ENCODE measurements around the gene RNF144B.

The RNF144B gene

DNA sequence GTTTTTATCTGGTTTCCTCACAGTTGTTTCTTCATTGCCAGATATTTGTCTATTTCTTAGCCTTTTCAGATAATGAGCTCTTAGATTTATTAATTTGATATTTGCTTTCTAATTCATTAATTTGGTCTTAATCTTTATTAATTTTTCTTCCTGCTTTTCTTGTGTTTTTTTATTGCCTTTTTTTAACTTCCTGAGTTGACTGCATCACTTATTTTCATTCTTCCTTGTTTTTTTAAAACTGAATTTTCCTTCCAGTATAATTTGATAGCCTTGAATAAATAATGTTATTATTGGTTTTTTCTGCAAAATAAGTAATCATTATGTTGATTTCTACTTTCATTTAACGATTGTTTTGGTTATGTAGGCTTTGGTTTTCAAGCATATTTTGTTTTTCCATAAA, 91.5 kb downstream of the RNF144B start:
- H3K4me3 ChIP-seq (ENCODE audit: low read depth, low read length), result no peak overlapping the region

DNA sequence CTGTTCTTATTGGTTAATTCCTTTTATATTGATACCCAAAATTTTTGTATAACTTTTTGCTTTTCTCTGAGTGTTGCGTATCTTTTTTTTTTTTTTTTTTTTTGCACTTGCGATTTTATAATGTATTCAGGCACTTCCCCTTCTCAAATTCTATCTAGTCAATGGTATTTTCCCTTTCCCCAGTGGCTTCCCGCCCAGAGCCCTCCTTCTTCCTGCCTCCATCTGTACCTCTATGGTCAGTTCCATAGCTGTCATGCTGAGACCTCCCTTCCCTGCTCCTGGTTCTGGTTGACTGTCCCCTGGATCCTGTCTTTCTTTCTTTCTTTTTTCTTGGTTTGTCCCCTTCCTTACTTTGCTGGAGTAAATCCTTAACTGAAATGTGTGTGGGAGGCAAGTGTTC, 94.7 kb downstream of the RNF144B start:
- H3K4me3 ChIP-seq (ENCODE audit: low read depth, low read length), result no peak overlapping the region

DNA sequence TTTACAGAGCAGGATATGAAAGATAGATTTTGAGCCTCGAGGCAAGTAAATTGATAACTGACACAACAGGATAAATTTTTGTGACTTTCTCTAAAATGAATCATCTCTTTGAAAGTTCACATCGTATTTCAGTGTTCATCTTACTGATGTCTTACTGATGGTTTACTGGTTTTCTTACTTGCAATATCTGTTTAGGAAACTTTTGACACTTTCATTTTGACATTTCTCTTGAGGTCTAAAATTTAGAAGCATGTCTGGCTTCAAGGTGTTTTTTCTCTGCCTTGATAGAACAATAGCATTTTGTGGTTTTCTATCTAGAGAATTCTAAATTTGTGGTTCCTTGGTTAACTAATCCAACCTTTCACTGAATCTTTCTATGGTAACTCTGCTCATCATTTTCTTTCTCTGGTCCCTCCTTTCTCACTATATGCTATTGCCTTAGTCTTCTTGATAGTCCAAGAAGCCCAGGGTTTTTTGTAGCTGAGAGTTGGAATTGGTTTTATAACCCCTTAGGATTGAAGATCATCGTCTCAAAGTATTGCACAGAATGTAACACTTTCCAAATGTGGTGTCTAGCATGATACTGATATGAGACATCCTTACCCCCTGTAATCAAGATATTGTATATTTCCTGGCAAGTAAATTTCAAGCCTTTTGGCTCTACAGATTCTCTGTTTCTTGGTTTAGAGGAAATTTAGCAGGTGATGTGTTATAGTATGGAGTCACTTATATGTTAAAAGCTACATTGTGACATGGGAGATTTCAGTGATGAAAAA, 98.7 kb downstream of the RNF144B start:
- no peak overlapping the region for H3K4me3 ChIP-seq (ENCODE audit: low read depth, low read length)

DNA sequence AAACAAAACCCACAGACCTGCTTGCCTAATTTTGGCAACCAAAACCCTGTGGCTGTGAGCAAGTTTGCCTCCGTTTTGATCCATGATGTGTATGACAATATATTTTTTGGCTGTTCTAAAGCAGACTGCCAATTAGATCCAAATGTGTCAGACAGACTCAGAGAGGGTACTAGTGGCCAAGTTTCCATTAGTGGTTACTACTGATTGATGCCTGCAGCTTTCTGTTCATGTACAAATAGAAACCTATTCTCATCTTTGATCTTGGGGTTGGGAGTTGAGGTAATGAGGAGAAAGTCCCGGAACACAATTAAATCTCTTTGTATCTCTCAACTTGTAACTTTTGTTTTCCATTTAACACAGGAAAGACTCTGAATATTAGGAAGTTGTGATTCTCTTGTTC, 100.9 kb downstream of the RNF144B start:
- H3K4me3 ChIP-seq (ENCODE audit: low read depth, low read length), result no peak overlapping the region

DNA sequence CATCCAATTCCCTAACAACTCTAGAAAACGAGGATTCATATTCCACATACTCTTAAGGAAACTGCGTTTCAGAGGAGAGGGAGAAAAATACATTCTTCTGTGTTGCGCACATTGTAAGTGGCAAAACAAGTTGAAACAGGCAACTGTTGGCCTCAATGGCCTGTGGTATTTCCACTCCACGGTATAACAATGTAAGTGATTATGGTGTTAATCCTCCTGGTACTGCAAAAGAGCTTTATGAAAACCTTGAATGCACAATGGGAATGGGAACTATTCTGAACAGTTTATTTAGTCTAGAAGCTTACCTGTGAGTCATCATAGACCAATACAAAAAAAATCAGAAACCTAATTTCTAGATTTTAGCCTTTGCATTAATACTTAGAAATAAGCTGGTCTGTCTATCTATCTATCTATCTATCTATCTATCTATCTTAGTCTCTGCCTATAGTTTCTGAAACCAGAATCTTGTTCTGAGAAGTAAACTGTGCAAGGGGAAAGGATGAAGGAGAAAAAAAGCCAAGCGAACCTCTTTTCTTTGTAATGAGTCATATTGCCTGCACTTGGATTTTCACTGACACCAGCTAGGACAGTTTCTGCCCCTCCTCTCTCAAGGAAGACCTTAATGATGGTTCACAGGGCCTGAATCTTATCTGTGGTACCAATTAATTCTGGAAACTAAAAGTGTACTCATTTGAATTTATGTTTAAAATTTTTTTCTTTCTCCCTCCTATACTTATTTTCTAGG, 101.5 kb downstream of the RNF144B start:
- no peak overlapping the region for H3K4me3 ChIP-seq (ENCODE audit: low read depth, low read length)

DNA sequence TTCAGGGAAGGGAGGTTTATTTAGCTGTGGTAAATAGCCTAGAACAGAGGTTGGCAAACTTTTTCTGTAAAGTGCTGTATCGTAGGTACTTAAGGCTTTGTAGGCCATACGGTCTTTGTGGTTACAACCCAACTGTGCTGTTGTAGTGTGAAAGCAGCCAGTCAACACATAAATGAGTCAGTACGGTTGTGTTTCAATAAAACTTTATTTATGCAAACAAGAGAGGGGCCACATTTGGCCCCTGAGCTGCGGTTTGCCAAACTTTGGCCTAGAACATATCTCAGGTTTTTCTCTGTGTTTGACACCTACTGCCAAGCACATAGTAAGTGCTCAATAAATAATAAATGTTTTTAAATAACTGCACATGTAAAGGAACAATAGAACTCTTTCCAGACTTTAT, 102.2 kb downstream of the RNF144B start:
- H3K4me3 ChIP-seq (ENCODE audit: low read depth, low read length), result no peak overlapping the region

DNA sequence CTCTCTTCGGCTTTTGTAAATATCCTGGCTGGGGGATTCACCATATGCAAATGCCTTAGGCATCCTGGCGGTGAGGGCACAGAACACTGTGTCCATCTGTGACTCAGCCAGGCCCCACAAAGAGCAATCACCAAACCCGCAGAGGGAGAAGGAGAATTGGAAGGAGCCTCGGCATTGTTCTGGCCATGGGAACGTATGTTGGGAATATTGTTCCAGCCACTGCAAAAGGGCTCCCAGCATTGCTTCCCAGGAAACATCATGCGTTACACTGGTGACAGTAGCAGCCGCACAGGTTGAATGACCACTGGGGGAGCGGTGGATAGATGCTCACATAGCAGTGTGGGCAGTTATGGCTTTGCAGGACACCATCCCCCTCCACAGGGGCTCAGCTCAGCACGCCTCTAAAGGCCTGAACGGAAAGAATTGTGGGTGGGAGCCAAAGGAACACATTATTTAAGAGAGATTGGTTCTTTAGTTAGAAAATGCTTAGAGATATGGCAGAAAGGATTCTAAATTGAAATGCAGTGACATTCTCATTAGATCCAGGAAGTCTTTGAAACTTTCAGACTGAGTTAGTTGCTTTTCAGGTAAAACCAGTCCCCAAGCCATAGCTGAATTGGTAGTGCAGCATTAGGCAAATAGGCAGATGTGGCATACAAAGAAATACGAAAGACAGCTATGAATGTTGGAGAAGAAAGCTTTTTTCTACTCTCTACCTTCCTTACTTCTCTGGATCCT, 104.3 kb downstream of the RNF144B start:
- no peak overlapping the region for H3K4me3 ChIP-seq (ENCODE audit: low read depth, low read length)

DNA sequence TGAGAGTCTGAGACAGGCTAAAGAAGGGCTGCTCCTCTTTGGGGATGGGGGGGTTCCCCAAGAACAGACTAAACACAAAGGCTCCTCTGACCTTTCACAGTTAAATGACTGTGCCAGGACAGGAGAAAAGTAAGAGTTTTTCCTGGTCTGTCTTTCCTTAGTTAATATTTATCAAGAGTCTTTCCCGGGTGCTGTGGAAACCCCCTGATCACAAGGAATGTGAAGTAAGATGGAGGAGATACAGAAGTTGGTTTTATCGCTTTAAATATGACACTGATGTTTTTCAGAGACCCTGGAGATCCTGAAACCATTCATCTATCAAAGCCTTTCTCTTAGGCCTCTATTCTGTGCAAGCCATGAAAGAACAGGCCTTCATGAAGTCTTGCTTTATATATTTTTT, 105.8 kb downstream of the RNF144B start:
- no peak overlapping the region for H3K4me3 ChIP-seq (ENCODE audit: low read depth, low read length)

DNA sequence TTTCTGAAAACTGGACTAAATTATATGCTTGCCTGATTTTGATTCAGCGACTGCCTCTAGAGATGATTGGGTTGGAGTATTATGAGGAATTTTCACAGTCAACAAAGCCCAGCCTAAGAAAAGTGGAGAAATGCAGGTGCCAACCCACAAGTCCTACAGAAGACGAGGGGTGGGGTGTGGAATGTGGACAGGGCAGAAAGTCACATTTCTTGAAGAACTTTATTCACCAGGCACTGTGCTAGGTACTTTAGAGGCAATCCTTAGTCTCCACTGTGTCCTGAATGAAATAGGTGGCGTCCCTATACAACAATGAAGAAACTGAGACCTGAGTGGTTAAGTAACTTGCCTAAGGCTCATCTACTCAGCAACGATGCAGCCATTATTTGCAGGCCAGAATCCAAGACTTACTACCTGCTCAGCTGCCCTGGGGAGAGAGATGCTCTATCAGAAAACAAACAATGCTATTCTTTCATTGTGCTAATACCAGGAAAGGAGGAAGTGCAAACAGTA, 106.3 kb downstream of the RNF144B start:
- H3K4me3 ChIP-seq (ENCODE audit: low read depth, low read length), result no peak overlapping the region

DNA sequence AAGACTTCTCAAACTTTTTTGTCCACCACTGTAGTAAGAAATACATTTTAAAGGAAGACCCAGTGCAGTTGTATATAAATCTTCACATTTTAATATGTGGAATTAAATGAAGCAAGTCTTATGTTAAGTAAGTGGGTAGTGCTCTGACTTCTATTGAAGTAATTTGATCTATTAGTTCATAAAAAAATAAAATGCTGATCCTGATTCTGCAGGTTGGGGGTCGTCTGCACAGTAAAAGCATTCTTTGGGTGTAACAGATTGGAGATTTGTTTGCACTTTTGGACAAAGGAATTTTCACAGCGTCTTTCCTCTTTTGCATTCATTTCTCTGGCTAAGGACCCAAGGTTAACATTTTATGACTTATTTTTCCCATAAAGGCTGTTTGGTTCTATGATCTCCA, 106.8 kb downstream of the RNF144B start:
- no peak overlapping the region for H3K4me3 ChIP-seq (ENCODE audit: low read depth, low read length)

DNA sequence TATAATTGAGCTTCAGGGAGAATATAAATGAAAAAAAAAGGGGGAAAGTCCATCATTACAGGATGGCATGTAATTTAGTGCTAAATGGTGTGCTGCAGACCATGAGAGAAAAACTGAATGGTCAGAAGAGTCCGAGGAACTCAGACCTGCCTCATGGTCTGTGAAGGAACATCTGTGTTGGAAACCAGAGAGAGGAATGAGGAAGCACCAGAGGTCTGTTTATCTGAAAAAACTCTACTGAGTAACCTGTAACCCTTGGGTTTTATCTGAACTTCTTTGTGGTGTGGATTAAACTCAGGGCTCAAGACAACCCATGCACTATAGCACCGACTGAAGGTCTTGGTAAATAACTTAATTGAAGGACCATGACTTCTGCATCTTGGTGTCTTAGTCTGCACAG, 108.1 kb downstream of the RNF144B start:
- no peak overlapping the region for H3K4me3 ChIP-seq (ENCODE audit: low read depth, low read length)

DNA sequence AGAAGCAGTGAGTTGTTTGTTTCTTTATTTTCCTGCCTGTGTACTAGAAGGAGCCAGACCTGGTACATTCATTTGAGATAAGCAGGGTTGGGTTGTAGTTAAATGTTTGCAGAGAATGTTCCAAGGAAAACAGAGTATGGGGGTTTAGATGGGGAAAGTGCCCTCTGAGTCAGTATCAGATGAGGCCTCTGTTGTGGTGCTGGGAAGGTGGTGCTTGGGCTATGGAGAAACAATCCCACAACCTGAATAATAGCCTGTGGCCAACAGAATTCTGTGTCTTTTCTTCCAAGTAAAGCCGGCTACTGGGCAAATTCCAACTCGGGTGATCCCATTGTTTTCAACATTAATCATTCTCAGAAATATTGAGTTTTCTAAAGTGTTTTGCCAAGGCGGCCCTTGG, 109.3 kb downstream of the RNF144B start:
- H3K4me3 ChIP-seq (ENCODE audit: low read depth, low read length), result no peak overlapping the region

DNA sequence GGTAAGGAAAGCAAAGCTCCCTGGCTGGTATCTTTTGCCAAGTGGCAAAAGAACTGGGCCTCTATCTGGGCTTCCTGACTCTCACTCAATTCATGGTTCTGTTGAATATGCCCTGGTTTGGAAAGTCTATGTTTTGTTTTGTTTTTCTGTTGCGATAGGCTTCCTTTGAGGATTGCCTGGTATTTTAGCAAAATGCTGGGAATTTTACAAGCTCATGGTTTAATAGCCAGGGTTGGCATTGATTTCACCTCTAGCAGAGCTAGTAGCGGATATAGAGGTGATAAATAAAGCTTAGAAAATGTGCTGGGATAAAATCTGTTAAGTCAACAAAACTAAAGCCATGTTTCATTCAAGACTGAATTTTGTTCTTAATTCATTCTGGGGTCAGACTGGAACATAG, 109.9 kb downstream of the RNF144B start:
- no peak overlapping the region for H3K4me3 ChIP-seq (ENCODE audit: low read depth, low read length)

DNA sequence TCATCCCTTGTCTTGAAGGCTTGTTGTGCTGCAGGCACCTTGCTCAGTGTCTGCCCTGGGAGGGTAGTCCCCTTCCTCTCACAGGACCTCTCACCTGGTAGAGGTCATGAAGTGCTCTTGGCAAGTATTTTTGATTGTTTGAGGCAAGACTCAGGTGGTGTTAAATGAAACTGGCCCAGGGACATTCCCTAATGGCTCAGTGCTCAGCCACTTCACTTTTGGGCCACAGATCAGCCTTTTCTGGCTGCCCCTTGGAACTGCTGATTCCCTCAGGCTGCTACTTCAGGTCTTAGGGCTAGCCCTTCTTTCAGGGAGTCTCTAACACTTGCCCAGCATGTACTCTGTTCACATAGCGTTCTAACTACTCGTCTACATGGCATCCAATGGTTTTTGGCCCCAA, 111.3 kb downstream of the RNF144B start:
- H3K4me3 ChIP-seq (ENCODE audit: low read depth, low read length), result no peak overlapping the region

DNA sequence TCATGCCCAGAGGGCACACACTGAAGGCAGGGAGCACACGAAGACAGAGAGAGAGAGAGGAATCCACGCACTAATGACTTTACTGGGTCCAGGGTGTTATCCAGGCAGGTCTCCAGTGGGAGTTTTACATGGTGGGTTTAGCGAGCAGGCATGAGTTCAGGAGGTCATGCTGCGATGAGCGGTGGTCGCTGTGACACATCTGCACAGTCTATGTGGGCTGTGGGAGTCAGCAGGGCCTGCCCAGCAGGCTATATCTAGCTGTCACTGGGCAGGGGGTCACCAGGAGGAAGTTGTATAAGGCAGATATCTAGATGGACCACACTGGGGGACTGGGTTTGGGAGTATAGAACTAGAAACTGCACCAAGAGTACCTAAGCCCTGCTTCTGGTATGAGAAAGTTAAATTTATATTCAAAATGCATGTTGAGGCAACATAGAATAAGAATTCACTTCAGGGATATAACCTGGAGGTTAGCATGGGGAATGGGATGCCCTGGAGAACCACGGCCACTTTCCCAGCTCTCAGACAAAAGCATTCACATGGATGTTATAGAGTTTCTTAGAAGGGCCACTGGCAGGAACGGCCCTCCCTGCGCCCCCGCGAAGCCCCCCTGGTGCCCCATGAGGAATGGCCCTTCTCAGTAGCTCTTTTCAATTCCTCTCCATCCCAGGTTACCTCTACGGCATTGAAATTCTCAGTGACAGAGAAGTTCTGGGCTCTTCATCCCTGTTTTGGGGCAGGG, 113.9 kb downstream of the RNF144B start:
- no peak overlapping the region for H3K4me3 ChIP-seq (ENCODE audit: low read depth, low read length)

DNA sequence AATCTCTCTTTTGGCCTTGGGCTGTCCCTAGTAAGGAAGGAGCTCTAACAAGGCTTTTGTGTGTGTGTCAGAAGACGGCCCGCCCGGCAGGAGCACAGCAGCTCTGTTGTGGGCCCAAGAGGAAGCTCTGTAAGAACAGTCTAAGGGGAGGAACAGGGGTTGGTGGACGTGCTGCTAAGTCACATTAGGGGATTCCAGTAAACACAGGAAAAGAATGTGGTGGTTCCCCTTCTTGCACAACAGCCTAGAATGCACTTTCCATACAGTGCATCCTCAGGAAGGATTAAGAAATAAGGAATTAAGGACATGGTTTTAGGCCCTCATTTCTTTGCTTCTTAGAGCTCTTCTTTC, 114.5 kb downstream of the RNF144B start:
- no peak overlapping the region for H3K4me3 ChIP-seq (ENCODE audit: low read depth, low read length)

DNA sequence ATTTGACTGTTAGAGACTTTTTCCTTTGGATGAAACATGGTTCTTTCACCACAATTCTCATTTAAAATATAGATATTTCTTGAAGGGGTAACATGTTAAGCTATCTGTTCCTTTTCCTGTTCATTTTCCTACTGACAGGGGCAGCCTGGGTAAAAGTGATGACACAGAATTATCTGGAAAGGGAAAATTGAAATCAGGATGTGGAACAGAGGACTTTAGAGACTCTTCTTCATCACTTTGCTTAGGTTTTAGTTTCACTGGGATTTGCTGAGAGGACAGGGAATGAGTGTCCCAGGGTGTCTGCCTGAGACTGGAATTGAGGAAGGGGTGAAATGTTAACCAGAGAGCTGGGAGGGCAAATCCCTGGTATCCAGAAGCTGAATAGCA, 116.0 kb downstream of the RNF144B start:
- no peak overlapping the region for H3K4me3 ChIP-seq (ENCODE audit: low read depth, low read length)

DNA sequence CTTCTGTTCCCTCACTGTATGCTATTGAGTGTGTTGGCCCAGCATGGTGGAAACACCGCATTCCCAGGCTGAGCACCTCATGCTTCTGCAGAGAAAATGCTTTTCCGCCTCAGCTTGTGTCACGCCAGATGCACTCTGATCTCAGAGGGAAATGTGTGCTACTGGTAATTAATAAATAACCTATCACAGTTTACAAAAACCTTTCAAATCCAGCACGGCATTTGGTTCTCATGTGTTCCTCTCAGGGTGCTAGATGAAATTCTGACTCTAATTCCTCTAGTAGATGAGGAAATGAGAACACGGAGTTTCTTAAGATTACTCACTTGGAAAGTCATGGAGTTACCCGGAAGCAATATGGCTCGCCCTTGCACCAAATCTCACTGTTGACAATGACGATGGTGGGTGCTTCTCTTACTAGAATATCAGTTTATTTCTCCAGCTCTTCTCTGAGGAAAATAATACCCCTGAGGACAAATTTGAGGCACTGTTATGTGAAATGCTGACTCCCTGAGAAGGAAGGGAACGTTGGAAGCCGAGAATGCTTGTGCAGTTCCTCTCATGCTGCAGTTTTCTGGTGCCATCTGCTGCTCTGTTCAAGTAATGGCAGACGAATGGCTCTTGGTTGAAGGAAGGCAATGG, 116.6 kb downstream of the RNF144B start:
- no peak overlapping the region for H3K4me3 ChIP-seq (ENCODE audit: low read depth, low read length)

DNA sequence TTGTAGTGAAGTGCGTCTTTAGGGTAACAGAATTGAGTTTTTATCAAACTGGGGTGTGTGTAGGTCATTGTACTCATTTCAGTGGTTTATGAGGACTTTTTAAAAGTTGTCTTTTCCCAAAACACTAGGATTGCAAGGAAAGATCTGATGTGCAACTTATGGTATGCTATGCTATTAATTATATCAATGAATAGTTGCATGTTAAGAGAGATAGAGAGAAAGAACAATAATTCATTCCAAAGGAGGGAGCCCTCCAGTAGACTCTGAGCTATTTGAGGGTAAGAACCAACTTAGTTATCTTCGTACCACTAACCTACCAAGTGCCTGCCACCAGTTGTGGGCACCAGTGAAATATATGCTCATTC, 117.1 kb downstream of the RNF144B start:
- H3K4me3 ChIP-seq (ENCODE audit: low read depth, low read length), result no peak overlapping the region

DNA sequence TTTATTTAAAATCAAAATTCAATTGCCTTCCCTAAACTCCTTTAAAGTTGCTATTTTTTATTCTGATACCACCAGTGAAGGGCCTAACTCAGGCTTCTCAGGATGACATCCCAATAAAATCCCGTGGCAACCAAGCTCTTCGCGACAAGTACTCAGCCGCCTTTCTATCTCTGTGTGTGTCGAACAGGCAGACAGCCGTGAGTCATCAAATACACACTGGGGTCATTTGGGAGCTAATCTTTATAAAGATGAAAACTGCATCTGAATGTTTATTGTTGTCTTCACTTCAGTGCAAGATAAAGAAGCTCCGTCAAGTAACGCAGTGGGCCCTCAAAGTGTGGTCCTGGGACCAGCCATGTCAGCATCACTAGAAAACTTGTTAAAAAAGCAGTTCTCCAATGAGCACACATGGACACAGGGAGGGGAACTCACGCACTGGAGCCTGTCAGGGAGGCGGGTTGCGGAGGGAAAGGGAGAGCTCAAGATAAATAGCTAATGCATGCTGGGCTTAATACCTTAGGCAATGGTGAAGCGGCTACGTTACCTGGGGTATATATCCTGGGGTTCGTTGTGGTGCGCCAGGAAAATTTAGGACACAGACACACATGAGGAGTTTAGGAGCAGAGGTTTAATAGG, 119.3 kb downstream of the RNF144B start:
- H3K4me3 ChIP-seq (ENCODE audit: low read depth, low read length), result no peak overlapping the region

Measured in iPS-11a (cell line).